OCI-LY1 (cell line): ENCODE measurements around the gene TMEM143.

Experiments used
- EZH2 ChIP-seq: fragments of 200-600 bp; sonication (generic), shearing (Covaris generic); IDR thresholded peaks from 2 replicates; pipeline ENCODE4 v1.8.0; 2017; ENCODE audit warnings: borderline replicate concordance, mixed run types, mild to moderate bottlenecking, antibody characterized with exemption, low read length, moderate library complexity, mixed read lengths
- TF ChIP-seq, protein P1 (sequence below): fragments of 200-600 bp; sonication (generic), shearing (Covaris generic); IDR thresholded peaks from 2 replicates; pipeline ENCODE4 v1.5.1; 2017; ENCODE audit warnings: mild to moderate bottlenecking, antibody characterized with exemption, low read length, moderate library complexity, mixed read lengths

- TF ChIP-seq, protein P1, sequence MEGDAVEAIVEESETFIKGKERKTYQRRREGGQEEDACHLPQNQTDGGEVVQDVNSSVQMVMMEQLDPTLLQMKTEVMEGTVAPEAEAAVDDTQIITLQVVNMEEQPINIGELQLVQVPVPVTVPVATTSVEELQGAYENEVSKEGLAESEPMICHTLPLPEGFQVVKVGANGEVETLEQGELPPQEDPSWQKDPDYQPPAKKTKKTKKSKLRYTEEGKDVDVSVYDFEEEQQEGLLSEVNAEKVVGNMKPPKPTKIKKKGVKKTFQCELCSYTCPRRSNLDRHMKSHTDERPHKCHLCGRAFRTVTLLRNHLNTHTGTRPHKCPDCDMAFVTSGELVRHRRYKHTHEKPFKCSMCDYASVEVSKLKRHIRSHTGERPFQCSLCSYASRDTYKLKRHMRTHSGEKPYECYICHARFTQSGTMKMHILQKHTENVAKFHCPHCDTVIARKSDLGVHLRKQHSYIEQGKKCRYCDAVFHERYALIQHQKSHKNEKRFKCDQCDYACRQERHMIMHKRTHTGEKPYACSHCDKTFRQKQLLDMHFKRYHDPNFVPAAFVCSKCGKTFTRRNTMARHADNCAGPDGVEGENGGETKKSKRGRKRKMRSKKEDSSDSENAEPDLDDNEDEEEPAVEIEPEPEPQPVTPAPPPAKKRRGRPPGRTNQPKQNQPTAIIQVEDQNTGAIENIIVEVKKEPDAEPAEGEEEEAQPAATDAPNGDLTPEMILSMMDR = no peak
- TF ChIP-seq EZH2 = no peak
Observed at GRCh38 chr19:48378194-48378570, 14.4 kb upstream of the TMEM143 start.
